ENCODE data around the gene CDKN2B-AS1.
A peak's percentile ranks its signal among the peaks of the same experiment; 100 is the strongest.

Gene CDKN2B-AS1

DNA sequence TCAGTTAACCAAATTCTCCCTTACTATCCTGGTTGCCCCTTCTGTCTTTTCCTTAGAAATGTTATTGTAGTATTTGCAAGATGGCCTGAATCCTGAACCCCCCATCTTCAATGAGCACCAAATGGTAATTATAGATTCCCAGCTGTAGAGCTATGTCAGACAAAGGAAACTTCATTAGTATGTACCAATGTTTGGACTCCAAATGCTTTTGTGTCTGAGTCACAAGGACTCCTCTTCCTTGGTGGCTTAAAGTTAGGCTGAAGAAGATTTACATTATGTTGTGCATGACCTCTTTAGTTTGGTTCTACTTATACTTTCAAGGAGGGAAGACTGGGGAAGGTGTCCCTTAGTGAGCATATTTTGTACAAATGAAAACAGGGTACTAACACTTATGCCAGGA is 120.4 kb downstream of the CDKN2B-AS1 start:
- no peaks in the 10 kb centered on the region for H3K9me3 ChIP-seq (ENCODE audit: control insufficient read depth in 1 of 2, low read length in 2 of 2)
- H3K9ac ChIP-seq (ENCODE audit: low read depth in 1 of 2, low read length in 2 of 2) = no peak overlapping the region
- H3K27me3 ChIP-seq (ENCODE audit: control insufficient read depth in 1 of 2, insufficient read depth in 2 of 2, low read length in 2 of 2) = no peaks in the 10 kb centered on the region
- no peaks in the 10 kb centered on the region for H3K36me3 ChIP-seq (ENCODE audit: control insufficient read depth in 1 of 2, insufficient read depth in 2 of 2, low read length in 2 of 2)
- H3K27ac ChIP-seq (ENCODE audit: low read depth, low read length) = no peak overlapping the region
- H3K4me3 ChIP-seq (ENCODE audit: low read depth in 1 of 2, low read length in 2 of 2) = no peak overlapping the region
- H3K4me1 ChIP-seq (ENCODE audit: control insufficient read depth in 1 of 2, insufficient read depth in 2 of 2, low read length in 2 of 2) = peaks cover 22 to 66% of the 10 kb centered on the region in 2 donors

DNA sequence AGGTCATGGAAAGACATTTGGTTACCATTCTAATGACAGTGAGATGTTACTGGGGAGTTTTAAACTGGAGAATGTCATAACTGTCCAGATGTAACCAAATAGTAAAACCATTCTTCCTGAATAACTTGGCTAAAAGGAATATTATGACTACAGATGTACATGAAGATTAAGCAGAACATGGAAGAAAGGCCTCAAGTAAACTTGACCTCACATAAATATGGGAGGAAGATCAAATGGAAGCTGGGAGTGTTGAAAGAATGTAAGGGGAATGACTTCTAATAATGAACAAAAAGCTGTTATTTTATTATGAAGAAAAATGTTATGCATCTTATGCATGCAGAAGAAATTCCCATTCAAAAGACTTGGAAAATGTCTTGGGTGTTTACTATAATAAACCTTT is 122.2 kb downstream of the CDKN2B-AS1 start:
- Histone ChIP-seq H3K9me3 (ENCODE audit: control insufficient read depth in 1 of 2, low read length in 2 of 2) (no peaks in the 10 kb centered on the region), H3K27ac (ENCODE audit: low read depth, low read length) (no peak overlapping the region), H3K36me3 (ENCODE audit: control insufficient read depth in 1 of 2, insufficient read depth in 2 of 2, low read length in 2 of 2) (no peaks in the 10 kb centered on the region), H3K27me3 (ENCODE audit: control insufficient read depth in 1 of 2, insufficient read depth in 2 of 2, low read length in 2 of 2) (no peaks in the 10 kb centered on the region), H3K9ac (ENCODE audit: low read depth in 1 of 2, low read length in 2 of 2) (no peak overlapping the region), H3K4me3 (ENCODE audit: low read depth in 1 of 2, low read length in 2 of 2) (no peak overlapping the region), H3K4me1 (ENCODE audit: control insufficient read depth in 1 of 2, insufficient read depth in 2 of 2, low read length in 2 of 2) (peaks cover 22 to 60% of the 10 kb centered on the region in 2 donors)

DNA sequence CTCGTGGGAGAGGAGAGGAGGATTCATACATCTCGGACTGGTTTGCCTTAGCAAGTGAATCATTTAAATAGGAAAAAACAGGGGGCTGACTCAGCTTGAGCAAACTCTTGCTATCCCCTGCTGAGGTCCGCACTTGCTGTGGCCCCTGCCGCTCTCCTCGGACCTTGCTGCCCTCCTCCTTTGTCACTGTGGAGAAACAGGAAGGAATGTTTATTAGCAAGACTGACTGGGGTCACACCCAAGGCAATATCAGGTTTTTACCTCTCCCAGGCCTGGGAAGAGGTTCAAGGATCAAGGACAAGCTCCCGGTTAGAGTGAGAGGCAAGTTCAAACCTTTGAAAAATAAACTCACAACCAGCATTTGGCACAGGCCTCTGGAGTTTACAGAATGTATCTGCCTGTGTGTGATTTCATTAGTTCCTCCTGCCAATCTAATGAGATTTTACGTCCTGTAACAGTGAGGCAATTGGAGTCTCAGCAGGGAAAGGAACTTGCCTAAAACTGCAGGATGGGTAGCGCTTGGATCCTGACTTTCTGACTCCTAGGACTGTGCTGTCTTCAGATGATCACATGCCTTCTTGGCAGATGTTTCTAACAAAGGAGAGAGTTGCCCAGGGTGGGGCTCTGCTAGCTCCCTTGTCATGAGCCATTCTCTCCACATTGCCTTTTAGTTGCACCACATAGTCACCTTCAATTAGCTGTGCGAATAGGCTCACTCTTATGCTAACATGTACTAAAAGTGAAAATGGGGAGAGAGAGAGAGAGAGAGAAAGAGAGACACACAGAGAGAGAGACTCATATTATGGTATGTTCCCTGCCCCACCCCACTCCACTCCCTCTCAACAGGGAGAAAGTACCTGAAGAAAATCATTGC is 123.2 kb downstream of the CDKN2B-AS1 start:
- peak overlapping the region; percentile 58 for H3K27ac ChIP-seq (ENCODE audit: low read depth, low read length)
- H3K9ac ChIP-seq (ENCODE audit: low read depth in 1 of 2, low read length in 2 of 2) = peak overlapping the region in 1 of 2 donors; percentile 36
- no peaks in the 10 kb centered on the region for H3K36me3 ChIP-seq (ENCODE audit: control insufficient read depth in 1 of 2, insufficient read depth in 2 of 2, low read length in 2 of 2)
- H3K9me3 ChIP-seq (ENCODE audit: control insufficient read depth in 1 of 2, low read length in 2 of 2) = no peaks in the 10 kb centered on the region
- no peaks in the 10 kb centered on the region for H3K27me3 ChIP-seq (ENCODE audit: control insufficient read depth in 1 of 2, insufficient read depth in 2 of 2, low read length in 2 of 2)
- peak overlapping the region; percentile 19 to 51 for H3K4me3 ChIP-seq (ENCODE audit: low read depth in 1 of 2, low read length in 2 of 2)
- H3K4me1 ChIP-seq (ENCODE audit: control insufficient read depth in 1 of 2, insufficient read depth in 2 of 2, low read length in 2 of 2) = peaks cover 22 to 54% of the 10 kb centered on the region in 2 donors

DNA sequence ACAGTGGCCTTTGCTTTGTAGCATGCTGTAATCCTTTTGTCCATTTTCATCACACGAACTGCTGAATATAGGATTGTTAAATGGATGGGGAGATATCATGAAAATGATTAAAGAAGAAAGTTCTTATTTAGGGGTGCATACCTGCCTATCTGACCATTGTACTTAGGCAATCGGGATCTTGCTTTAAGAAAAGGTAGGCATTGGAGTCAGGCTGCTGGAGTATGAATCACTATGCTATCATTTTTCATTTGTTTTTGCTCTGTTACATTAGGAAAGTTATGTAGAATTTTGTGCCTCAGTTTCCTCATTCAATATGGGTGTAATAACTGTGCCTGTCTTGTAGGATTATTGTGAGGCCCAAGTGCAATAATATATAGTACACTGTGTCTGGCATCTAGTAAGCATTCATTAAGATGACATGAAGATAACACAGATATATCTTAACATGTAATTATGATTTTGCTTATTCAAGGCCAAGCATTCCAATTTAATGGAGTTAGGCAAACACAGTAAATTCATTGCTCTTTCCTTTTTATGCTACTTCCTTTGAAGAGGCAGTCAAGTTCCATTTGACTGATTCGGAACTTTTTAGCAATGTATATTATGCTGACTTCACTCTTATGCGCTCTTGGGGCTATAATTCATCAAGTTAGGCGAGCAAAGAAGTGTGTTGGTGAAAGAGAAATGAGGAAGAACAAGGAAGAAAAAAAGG is 124.4 kb downstream of the CDKN2B-AS1 start:
- peak overlapping the region; percentile 5 for H3K27ac ChIP-seq (ENCODE audit: low read depth, low read length)
- H3K9me3 ChIP-seq (ENCODE audit: control insufficient read depth in 1 of 2, low read length in 2 of 2) = no peaks in the 10 kb centered on the region
- H3K4me1 ChIP-seq (ENCODE audit: control insufficient read depth in 1 of 2, insufficient read depth in 2 of 2, low read length in 2 of 2) = peaks cover 26 to 42% of the 10 kb centered on the region in 2 donors
- H3K27me3 ChIP-seq (ENCODE audit: control insufficient read depth in 1 of 2, insufficient read depth in 2 of 2, low read length in 2 of 2) = no peaks in the 10 kb centered on the region
- H3K4me3 ChIP-seq (ENCODE audit: low read depth in 1 of 2, low read length in 2 of 2) = no peak overlapping the region
- peak overlapping the region in 1 of 2 donors; percentile 36 for H3K9ac ChIP-seq (ENCODE audit: low read depth in 1 of 2, low read length in 2 of 2)
- H3K36me3 ChIP-seq (ENCODE audit: control insufficient read depth in 1 of 2, insufficient read depth in 2 of 2, low read length in 2 of 2) = no peaks in the 10 kb centered on the region

GRCh38 chr9:22119522-22120158 is 125.0 kb downstream of the CDKN2B-AS1 start:
- Histone ChIP-seq H3K4me1 (ENCODE audit: control insufficient read depth in 1 of 2, insufficient read depth in 2 of 2, low read length in 2 of 2) (peaks cover 26 to 44% of the 10 kb centered on the region in 2 donors), H3K9me3 (ENCODE audit: control insufficient read depth in 1 of 2, low read length in 2 of 2) (no peaks in the 10 kb centered on the region), H3K36me3 (ENCODE audit: control insufficient read depth in 1 of 2, insufficient read depth in 2 of 2, low read length in 2 of 2) (no peaks in the 10 kb centered on the region), H3K9ac (ENCODE audit: low read depth in 1 of 2, low read length in 2 of 2) (no peak overlapping the region), H3K27me3 (ENCODE audit: control insufficient read depth in 1 of 2, insufficient read depth in 2 of 2, low read length in 2 of 2) (no peaks in the 10 kb centered on the region), H3K4me3 (ENCODE audit: low read depth in 1 of 2, low read length in 2 of 2) (no peak overlapping the region), H3K27ac (ENCODE audit: low read depth, low read length) (no peak overlapping the region)

DNA sequence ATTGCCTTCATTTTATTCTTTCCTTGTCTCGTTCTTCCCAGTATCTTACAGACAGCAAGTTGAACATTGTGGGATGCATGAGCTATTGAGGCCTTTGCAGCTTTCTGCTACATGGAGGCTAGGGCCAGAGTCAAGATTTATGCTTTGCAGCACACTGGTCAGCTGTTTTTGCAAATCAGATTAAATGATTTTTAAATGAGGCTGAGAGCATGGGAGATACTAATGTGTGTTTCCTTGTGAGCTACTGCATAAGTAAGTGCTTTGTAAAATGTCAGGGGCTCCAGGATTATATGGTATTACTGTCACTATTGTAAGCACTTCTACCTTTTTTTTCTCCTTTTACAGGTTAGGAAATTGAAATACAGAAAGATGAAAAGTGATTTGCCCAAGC is 125.6 kb downstream of the CDKN2B-AS1 start:
- no peaks in the 10 kb centered on the region for H3K27me3 ChIP-seq (ENCODE audit: control insufficient read depth in 1 of 2, insufficient read depth in 2 of 2, low read length in 2 of 2)
- H3K27ac ChIP-seq (ENCODE audit: low read depth, low read length) = no peak overlapping the region
- no peak overlapping the region for H3K4me3 ChIP-seq (ENCODE audit: low read depth in 1 of 2, low read length in 2 of 2)
- peaks cover 26 to 49% of the 10 kb centered on the region in 2 donors for H3K4me1 ChIP-seq (ENCODE audit: control insufficient read depth in 1 of 2, insufficient read depth in 2 of 2, low read length in 2 of 2)
- no peaks in the 10 kb centered on the region for H3K9me3 ChIP-seq (ENCODE audit: control insufficient read depth in 1 of 2, low read length in 2 of 2)
- no peaks in the 10 kb centered on the region for H3K36me3 ChIP-seq (ENCODE audit: control insufficient read depth in 1 of 2, insufficient read depth in 2 of 2, low read length in 2 of 2)
- no peak overlapping the region for H3K9ac ChIP-seq (ENCODE audit: low read depth in 1 of 2, low read length in 2 of 2)

- H3K4me3 ChIP-seq (ENCODE audit: low read depth in 1 of 2, low read length in 2 of 2) = no peak overlapping the region
- no peak overlapping the region for H3K27ac ChIP-seq (ENCODE audit: low read depth, low read length)
- H3K36me3 ChIP-seq (ENCODE audit: control insufficient read depth in 1 of 2, insufficient read depth in 2 of 2, low read length in 2 of 2) = no peaks in the 10 kb centered on the region
- no peak overlapping the region for H3K9ac ChIP-seq (ENCODE audit: low read depth in 1 of 2, low read length in 2 of 2)
- peaks cover 26 to 52% of the 10 kb centered on the region in 2 donors for H3K4me1 ChIP-seq (ENCODE audit: control insufficient read depth in 1 of 2, insufficient read depth in 2 of 2, low read length in 2 of 2)
- H3K27me3 ChIP-seq (ENCODE audit: control insufficient read depth in 1 of 2, insufficient read depth in 2 of 2, low read length in 2 of 2) = no peaks in the 10 kb centered on the region
- H3K9me3 ChIP-seq (ENCODE audit: control insufficient read depth in 1 of 2, low read length in 2 of 2) = no peaks in the 10 kb centered on the region
Observed at GRCh38 chr9:22120595-22120994, 126.0 kb downstream of the CDKN2B-AS1 start.

- H3K27me3 ChIP-seq (ENCODE audit: control insufficient read depth in 1 of 2, insufficient read depth in 2 of 2, low read length in 2 of 2) = peaks cover 4 to 7% of the 10 kb centered on the region in 2 donors
- H3K9me3 ChIP-seq (ENCODE audit: control insufficient read depth in 1 of 2, low read length in 2 of 2) = no peaks in the 10 kb centered on the region
- peak overlapping the region; percentile 26 for H3K27ac ChIP-seq (ENCODE audit: low read depth, low read length)
- H3K9ac ChIP-seq (ENCODE audit: low read depth in 1 of 2, low read length in 2 of 2) = no peak overlapping the region
- peak overlapping the region; percentile 9 to 41 for H3K4me3 ChIP-seq (ENCODE audit: low read depth in 1 of 2, low read length in 2 of 2)
- H3K4me1 ChIP-seq (ENCODE audit: control insufficient read depth in 1 of 2, insufficient read depth in 2 of 2, low read length in 2 of 2) = peaks cover 3 to 21% of the 10 kb centered on the region in 2 donors
- no peaks in the 10 kb centered on the region for H3K36me3 ChIP-seq (ENCODE audit: control insufficient read depth in 1 of 2, insufficient read depth in 2 of 2, low read length in 2 of 2)
Observed at GRCh38 chr9:22124263-22125011, 129.8 kb downstream of the CDKN2B-AS1 start.

GRCh38 chr9:22129133-22129532 is 134.5 kb downstream of the CDKN2B-AS1 start:
- H3K9ac ChIP-seq (ENCODE audit: low read depth in 1 of 2, low read length in 2 of 2) = no peak overlapping the region

More at GRCh38 chr9:22129133-22129532, 134.5 kb downstream of the CDKN2B-AS1 start:
- H3K4me1 ChIP-seq (ENCODE audit: control insufficient read depth in 1 of 2, insufficient read depth in 2 of 2, low read length in 2 of 2) = peaks cover 0 to 11% of the 10 kb centered on the region in 2 donors
- no peaks in the 10 kb centered on the region for H3K36me3 ChIP-seq (ENCODE audit: control insufficient read depth in 1 of 2, insufficient read depth in 2 of 2, low read length in 2 of 2)
- H3K27ac ChIP-seq (ENCODE audit: low read depth, low read length) = no peak overlapping the region
- H3K4me3 ChIP-seq (ENCODE audit: low read depth in 1 of 2, low read length in 2 of 2) = no peak overlapping the region
- H3K27me3 ChIP-seq (ENCODE audit: control insufficient read depth in 1 of 2, insufficient read depth in 2 of 2, low read length in 2 of 2) = peaks cover 4 to 11% of the 10 kb centered on the region in 2 donors
- H3K9me3 ChIP-seq (ENCODE audit: control insufficient read depth in 1 of 2, low read length in 2 of 2) = no peaks in the 10 kb centered on the region
